CD4-positive, CD25-positive, alpha-beta regulatory T cell (primary cell): Measurements from ENCODE around the gene CHST15. TPM values are rescaled to one million over a fixed set of nuclear protein-coding genes. Genes with fewer than 3 reads are reported as not detected.

Source experiments
- ATAC-seq, 2 donors: fragments of 150-1000 bp; cut with Tn5 transposase; one replicate each; pipeline ENCODE4 v1.10.0; 2021; ENCODE audit warnings: low read depth in 2 of 2, moderate number of reproducible peaks in 2 of 2, moderate library complexity in 1 of 2
- DNase-seq, 3 donors: peaks; one replicate each; pipeline versions ENCODE4 v3.0.0 to v3.0.0-alpha.2; 2012 to 2022; ENCODE audit warnings: mixed read lengths in 1 of 3
- H3K27ac ChIP-seq: one replicate; pipeline ENCODE4 v1.7.0; 2013; ENCODE audit warnings: mild to moderate bottlenecking, low read length; ENCODE audit not compliant: insufficient read depth, poor library complexity, severe bottlenecking
- H3K27me3 ChIP-seq: one replicate; pipeline ENCODE4 v1.7.0; 2013; ENCODE audit warnings: low read length; ENCODE audit not compliant: control insufficient read depth, insufficient read depth
- H3K36me3 ChIP-seq: one replicate; pipeline ENCODE4 v1.7.0; 2013; ENCODE audit warnings: mild to moderate bottlenecking, low read length, moderate library complexity; ENCODE audit not compliant: control insufficient read depth, insufficient read depth
- H3K4me1 ChIP-seq: 2 replicates; pipeline ENCODE4 v1.7.0; 2013; ENCODE audit warnings: mild to moderate bottlenecking, low read length; ENCODE audit not compliant: insufficient read depth, control insufficient read depth, poor library complexity, severe bottlenecking
- H3K4me3 ChIP-seq: one replicate; pipeline ENCODE4 v1.7.0; 2013; ENCODE audit warnings: low read depth, mild to moderate bottlenecking, low read length, moderate library complexity
- H3K9me3 ChIP-seq, 2 experiments: 1 replicate in 1 of 2; 2 replicates in 1 of 2; pipeline ENCODE4 v1.7.0; 2013; ENCODE audit warnings: low read length in 2 of 2, mild to moderate bottlenecking in 1 of 2, moderate library complexity in 1 of 2; ENCODE audit not compliant: control insufficient read depth in 2 of 2
- H3K27ac Mint-ChIP-seq, 3 donors: one replicate each; pipeline ENCODE4 v1.8.0; 2020 to 2022; ENCODE audit warnings: mild to moderate bottlenecking in 3 of 3, mixed read lengths in 3 of 3, moderate library complexity in 2 of 3
- H3K27me3 Mint-ChIP-seq: one replicate; pipeline ENCODE4 v1.8.0; 2022; ENCODE audit warnings: mild to moderate bottlenecking, mixed read lengths
- H3K36me3 Mint-ChIP-seq: one replicate; pipeline ENCODE4 v1.8.0; 2020; ENCODE audit warnings: mixed read lengths
- H3K4me1 Mint-ChIP-seq, 4 donors: one replicate each; pipeline ENCODE4 v1.8.0; 2020 to 2022; ENCODE audit warnings: mixed read lengths in 4 of 4, mild to moderate bottlenecking in 1 of 4
- H3K4me3 Mint-ChIP-seq, 4 donors: one replicate each; pipeline ENCODE4 v1.8.0; 2020 to 2022; ENCODE audit warnings: mild to moderate bottlenecking in 4 of 4, mixed read lengths in 4 of 4, moderate library complexity in 3 of 4
- H3K9me3 Mint-ChIP-seq, 7 donors: one replicate each; pipeline ENCODE4 v1.8.0; 2020 to 2022; ENCODE audit warnings: mixed read lengths in 7 of 7, mild to moderate bottlenecking in 3 of 7, moderate library complexity in 2 of 7
- polyA plus RNA-seq, 4 donors: library from polyadenylated mRNA; unstranded; fragments of 300-500 nt; fragmentation: Illumina TruSeq; gene quantifications; one replicate each; pipeline ENCODE4 v1.2.3, GENCODE V29; 2021
- total RNA-seq: library from RNA; stranded (reverse); gene quantifications from one replicate; pipeline ENCODE4 v1.2.3, GENCODE V29; 2022

CHST15 gene
- total and polyA plus RNA-seq, 5 donors from 2014 or later, result 0.13 to 0.47 (median 0.27) TPM; not detected in 1

- H3K4me3 Mint-ChIP-seq, result no peak overlapping the region
- H3K27ac ChIP-seq, result no peak overlapping the region
- no peaks in the 10 kb centered on the region for H3K36me3 ChIP-seq
- H3K4me3 ChIP-seq, result no peak overlapping the region
- peaks cover 18% of the 10 kb centered on the region for H3K27me3 Mint-ChIP-seq
- H3K9me3 Mint-ChIP-seq, result peaks cover 0 to 2% (median 0%) of the 10 kb centered on the region in 7 donors
- ATAC-seq, result no peak
- H3K4me1 Mint-ChIP-seq, result no peaks in the 10 kb centered on the region
- peaks cover 3% of the 10 kb centered on the region for H3K27me3 ChIP-seq
- H3K4me1 ChIP-seq, result no peaks in the 10 kb centered on the region
- no peak overlapping the region for H3K27ac Mint-ChIP-seq
- H3K9me3 ChIP-seq, result no peaks in the 10 kb centered on the region
- no peak for DNase-seq
- H3K36me3 Mint-ChIP-seq, result no peaks in the 10 kb centered on the region
Measured at GRCh38 chr10:124132876-124133275, 39.5 kb upstream of the CHST15 start.

- ATAC-seq (no peak), DNase-seq (no peak)
- H3K9me3 ChIP-seq, result no peaks in the 10 kb centered on the region
- Mint-ChIP-seq H3K4me3 (no peak overlapping the region), H3K4me1 (no peaks in the 10 kb centered on the region), H3K9me3 (no peaks in the 10 kb centered on the region), H3K27me3 (peaks cover 13% of the 10 kb centered on the region), H3K27ac (no peak overlapping the region), H3K36me3 (no peaks in the 10 kb centered on the region)
- no peak overlapping the region for H3K27ac ChIP-seq
- H3K4me3 ChIP-seq, result no peak overlapping the region
- peaks cover 3% of the 10 kb centered on the region for H3K27me3 ChIP-seq
- H3K4me1 ChIP-seq, result no peaks in the 10 kb centered on the region
- no peaks in the 10 kb centered on the region for H3K36me3 ChIP-seq
Measured at GRCh38 chr10:124132306-124132705, 38.9 kb upstream of the CHST15 start.

- H3K36me3 Mint-ChIP-seq, result no peaks in the 10 kb centered on the region
Measured at GRCh38 chr10:124131172-124131571, 37.8 kb upstream of the CHST15 start.

GRCh38 chr10:124130198-124130900 lies 37.0 kb upstream of the CHST15 start:
- ATAC-seq (no peak), DNase-seq (no peak)
- H3K27me3 Mint-ChIP-seq, result peaks cover 11% of the 10 kb centered on the region
- no peaks in the 10 kb centered on the region for H3K36me3 Mint-ChIP-seq
- H3K36me3 ChIP-seq, result no peaks in the 10 kb centered on the region
- no peaks in the 10 kb centered on the region for H3K4me1 ChIP-seq
- H3K4me3 Mint-ChIP-seq, result no peak overlapping the region
- no peak overlapping the region for H3K27ac Mint-ChIP-seq
- no peaks in the 10 kb centered on the region for H3K27me3 ChIP-seq
- no peak overlapping the region for H3K27ac ChIP-seq
- H3K4me3 ChIP-seq, result no peak overlapping the region
- H3K9me3 ChIP-seq, result no peaks in the 10 kb centered on the region
- H3K4me1 Mint-ChIP-seq, result no peaks in the 10 kb centered on the region
- H3K9me3 Mint-ChIP-seq, result no peaks in the 10 kb centered on the region

More at GRCh38 chr10:124131172-124131571, 37.8 kb upstream of the CHST15 start:
- H3K4me1 ChIP-seq, result no peaks in the 10 kb centered on the region
- Mint-ChIP-seq H3K9me3 (no peaks in the 10 kb centered on the region), H3K27me3 (peaks cover 11% of the 10 kb centered on the region), H3K4me3 (no peak overlapping the region), H3K4me1 (no peaks in the 10 kb centered on the region), H3K27ac (no peak overlapping the region)
- ATAC-seq (no peak), DNase-seq (no peak)
- no peak overlapping the region for H3K4me3 ChIP-seq
- no peaks in the 10 kb centered on the region for H3K27me3 ChIP-seq
- no peak overlapping the region for H3K27ac ChIP-seq
- no peaks in the 10 kb centered on the region for H3K9me3 ChIP-seq
- no peaks in the 10 kb centered on the region for H3K36me3 ChIP-seq

GRCh38 chr10:124129471-124129870 lies 36.1 kb upstream of the CHST15 start:
- H3K27me3 ChIP-seq, result no peaks in the 10 kb centered on the region
- Mint-ChIP-seq H3K9me3 (no peaks in the 10 kb centered on the region), H3K27ac (no peak overlapping the region), H3K36me3 (no peaks in the 10 kb centered on the region), H3K27me3 (peaks cover 8% of the 10 kb centered on the region), H3K4me1 (no peaks in the 10 kb centered on the region), H3K4me3 (no peak overlapping the region)
- H3K27ac ChIP-seq, result no peak overlapping the region
- H3K9me3 ChIP-seq, result no peaks in the 10 kb centered on the region
- no peaks in the 10 kb centered on the region for H3K4me1 ChIP-seq
- no peaks in the 10 kb centered on the region for H3K36me3 ChIP-seq
- no peak for DNase-seq
- H3K4me3 ChIP-seq, result no peak overlapping the region
- ATAC-seq, result no peak

- Histone ChIP-seq H3K9me3 (no peaks in the 10 kb centered on the region), H3K4me3 (no peak overlapping the region), H3K36me3 (no peaks in the 10 kb centered on the region), H3K4me1 (no peaks in the 10 kb centered on the region), H3K27me3 (no peaks in the 10 kb centered on the region), H3K27ac (no peak overlapping the region)
- no peaks in the 10 kb centered on the region for H3K9me3 Mint-ChIP-seq
- no peaks in the 10 kb centered on the region for H3K4me1 Mint-ChIP-seq
- H3K27ac Mint-ChIP-seq, result no peak overlapping the region
- peaks cover 5% of the 10 kb centered on the region for H3K27me3 Mint-ChIP-seq
- H3K36me3 Mint-ChIP-seq, result no peaks in the 10 kb centered on the region
- DNase-seq, result no peak
- no peak for ATAC-seq
- no peak overlapping the region for H3K4me3 Mint-ChIP-seq
Measured at GRCh38 chr10:124128811-124129145, 35.4 kb upstream of the CHST15 start.

GRCh38 chr10:124127965-124128810 lies 34.8 kb upstream of the CHST15 start:
- no peaks in the 10 kb centered on the region for H3K36me3 Mint-ChIP-seq

More at GRCh38 chr10:124127965-124128810, 34.8 kb upstream of the CHST15 start:
- H3K27ac ChIP-seq, result no peak overlapping the region
- DNase-seq (no peak), ATAC-seq (no peak)
- no peaks in the 10 kb centered on the region for H3K27me3 ChIP-seq
- no peaks in the 10 kb centered on the region for H3K4me1 Mint-ChIP-seq
- H3K27me3 Mint-ChIP-seq, result peaks cover 5% of the 10 kb centered on the region
- H3K27ac Mint-ChIP-seq, result no peak overlapping the region
- no peaks in the 10 kb centered on the region for H3K4me1 ChIP-seq
- no peaks in the 10 kb centered on the region for H3K9me3 ChIP-seq
- no peak overlapping the region for H3K4me3 Mint-ChIP-seq
- no peak overlapping the region for H3K4me3 ChIP-seq
- no peaks in the 10 kb centered on the region for H3K9me3 Mint-ChIP-seq
- no peaks in the 10 kb centered on the region for H3K36me3 ChIP-seq
